Mesodermal cell (in vitro differentiated cells): ENCODE measurements around the gene WDR93.

Experiments used
- H3K27ac ChIP-seq: 2 replicates; pipeline ENCODE4 v1.7.0; 2013; ENCODE audit warnings: mild to moderate bottlenecking, low read depth, low read length, moderate library complexity; ENCODE audit not compliant: severe bottlenecking
- H3K36me3 ChIP-seq: 2 replicates; pipeline ENCODE4 v1.7.1; 2013; ENCODE audit warnings: mild to moderate bottlenecking, low read length, moderate library complexity; ENCODE audit not compliant: control insufficient read depth, insufficient read depth
- H3K4me1 ChIP-seq: one replicate; pipeline ENCODE4 v1.7.1; 2013; ENCODE audit warnings: mild to moderate bottlenecking, low read length; ENCODE audit not compliant: insufficient read depth, control insufficient read depth, poor library complexity, severe bottlenecking
- H3K4me3 ChIP-seq: 2 replicates; pipeline ENCODE4 v1.7.0; 2013; ENCODE audit warnings: low read length, control low read depth, mild to moderate bottlenecking; ENCODE audit not compliant: insufficient read depth, poor library complexity, severe bottlenecking; ENCODE audit errors: extremely low read depth
- H3K9me3 ChIP-seq: 2 replicates; pipeline ENCODE4 v1.7.1; 2013; ENCODE audit warnings: mild to moderate bottlenecking, low read length, moderate library complexity; ENCODE audit not compliant: control insufficient read depth
- whole genome bisulfite sequencing, 2 experiments: methylation state at CpG; one replicate each; pipeline ENCODE4 v1.1.5; 2013; ENCODE audit warnings: missing lambda C conversion rate in 2 of 2; ENCODE audit not compliant: insufficient coverage in 2 of 2; 5-methylcytosine and 5-hydroxymethylcytosine counted together

Gene WDR93

GRCh38 chr15:89792106-89792805 is 101.6 kb downstream of the WDR93 start:
- Histone ChIP-seq H3K4me3 (no peak overlapping the region), H3K27ac (no peak overlapping the region), H3K4me1 (no peaks in the 10 kb centered on the region), H3K9me3 (no peaks in the 10 kb centered on the region), H3K36me3 (no peaks in the 10 kb centered on the region)
- WGBS, 2 experiments, result 93 to 94% methylated on average over 15 to 19 of the region's 22 CpGs
